ENCODE measurements around the gene ADAMTS18. TPM values are rescaled to one million over a fixed set of nuclear protein-coding genes. Genes with fewer than 3 reads are reported as not detected.

The ADAMTS18 gene
- total RNA-seq, 4 donors from 2014 or later: 0.15 to 5.6 (median 0.19) TPM; not detected in 1

DNA sequence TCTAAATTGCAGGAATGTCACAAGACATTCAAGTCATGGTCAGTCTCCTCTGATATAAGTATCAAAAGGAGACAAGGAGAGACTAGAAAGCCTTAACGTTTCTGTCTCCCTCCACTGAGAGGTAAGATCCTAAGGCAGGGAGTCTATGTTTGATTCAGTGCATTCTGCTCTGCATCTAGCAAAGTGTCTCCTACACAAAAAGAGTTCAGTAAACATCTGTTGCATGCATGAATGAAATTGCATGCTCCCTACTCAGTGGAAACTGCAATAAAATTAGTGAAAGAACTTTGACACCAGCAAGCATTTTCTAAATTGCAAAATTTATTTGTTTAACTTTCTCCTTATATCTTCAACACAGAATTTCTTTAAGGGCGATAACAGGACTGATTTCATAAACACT is 111.1 kb downstream of the ADAMTS18 start:
- TF ChIP-seq EP300 (IDR thresholded peaks at IDR 0.05) (no peak), POLR2A (IDR thresholded peaks at IDR 0.05) (no peak), POLR2AphosphoS5 (IDR thresholded peaks at IDR 0.05) (no peak)
- TF ChIP-seq, protein P1, sequence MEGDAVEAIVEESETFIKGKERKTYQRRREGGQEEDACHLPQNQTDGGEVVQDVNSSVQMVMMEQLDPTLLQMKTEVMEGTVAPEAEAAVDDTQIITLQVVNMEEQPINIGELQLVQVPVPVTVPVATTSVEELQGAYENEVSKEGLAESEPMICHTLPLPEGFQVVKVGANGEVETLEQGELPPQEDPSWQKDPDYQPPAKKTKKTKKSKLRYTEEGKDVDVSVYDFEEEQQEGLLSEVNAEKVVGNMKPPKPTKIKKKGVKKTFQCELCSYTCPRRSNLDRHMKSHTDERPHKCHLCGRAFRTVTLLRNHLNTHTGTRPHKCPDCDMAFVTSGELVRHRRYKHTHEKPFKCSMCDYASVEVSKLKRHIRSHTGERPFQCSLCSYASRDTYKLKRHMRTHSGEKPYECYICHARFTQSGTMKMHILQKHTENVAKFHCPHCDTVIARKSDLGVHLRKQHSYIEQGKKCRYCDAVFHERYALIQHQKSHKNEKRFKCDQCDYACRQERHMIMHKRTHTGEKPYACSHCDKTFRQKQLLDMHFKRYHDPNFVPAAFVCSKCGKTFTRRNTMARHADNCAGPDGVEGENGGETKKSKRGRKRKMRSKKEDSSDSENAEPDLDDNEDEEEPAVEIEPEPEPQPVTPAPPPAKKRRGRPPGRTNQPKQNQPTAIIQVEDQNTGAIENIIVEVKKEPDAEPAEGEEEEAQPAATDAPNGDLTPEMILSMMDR (IDR thresholded peaks at IDR 0.05): no peak
- no peak for ATAC-seq
- 42 to 67% methylated on average over 2 of the region's 2 CpGs for WGBS, 2 donors (ENCODE audit: low coverage in 1 of 2)
- no peaks in the 10 kb centered on the region for H3K36me3 ChIP-seq
- no peak overlapping the region for H3K4me3 ChIP-seq
- no peak overlapping the region for H3K27ac ChIP-seq
- H3K27me3 ChIP-seq: peaks cover 3% of the 10 kb centered on the region
- H3K4me1 ChIP-seq: no peaks in the 10 kb centered on the region
- no peaks in the 10 kb centered on the region for H3K9me3 ChIP-seq

DNA sequence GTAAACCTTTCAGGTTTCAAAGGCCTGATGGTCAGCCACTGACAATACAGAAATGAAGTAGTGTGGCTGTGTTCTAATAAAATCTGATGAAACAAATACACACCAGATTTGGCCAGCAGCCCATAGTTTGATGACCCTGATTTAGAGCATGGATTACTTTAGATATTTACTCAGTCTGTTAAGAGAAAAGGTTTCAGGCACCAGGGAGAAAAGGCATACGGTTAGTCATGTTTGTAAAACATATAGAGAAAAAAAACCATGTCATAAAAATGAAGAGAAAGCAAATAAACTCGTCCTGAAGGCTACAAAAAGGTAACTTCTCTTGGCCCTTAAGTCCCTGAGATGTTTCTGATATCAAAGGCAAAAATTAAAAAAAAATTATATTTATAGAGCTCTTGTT is 112.1 kb downstream of the ADAMTS18 start:
- ATAC-seq: no peak
- WGBS, 2 donors (ENCODE audit: low coverage in 1 of 2): 47 to 48% methylated on average over 2 of the region's 2 CpGs
- Histone ChIP-seq H3K27me3 (peaks cover 3% of the 10 kb centered on the region), H3K4me1 (no peaks in the 10 kb centered on the region), H3K9me3 (no peaks in the 10 kb centered on the region), H3K4me3 (no peak overlapping the region), H3K27ac (no peak overlapping the region), H3K36me3 (no peaks in the 10 kb centered on the region)
- TF ChIP-seq POLR2AphosphoS5 (IDR thresholded peaks at IDR 0.05) (no peak), EP300 (IDR thresholded peaks at IDR 0.05) (no peak), POLR2A (IDR thresholded peaks at IDR 0.05) (no peak)
- TF ChIP-seq, protein P1 (IDR thresholded peaks at IDR 0.05): no peak

DNA sequence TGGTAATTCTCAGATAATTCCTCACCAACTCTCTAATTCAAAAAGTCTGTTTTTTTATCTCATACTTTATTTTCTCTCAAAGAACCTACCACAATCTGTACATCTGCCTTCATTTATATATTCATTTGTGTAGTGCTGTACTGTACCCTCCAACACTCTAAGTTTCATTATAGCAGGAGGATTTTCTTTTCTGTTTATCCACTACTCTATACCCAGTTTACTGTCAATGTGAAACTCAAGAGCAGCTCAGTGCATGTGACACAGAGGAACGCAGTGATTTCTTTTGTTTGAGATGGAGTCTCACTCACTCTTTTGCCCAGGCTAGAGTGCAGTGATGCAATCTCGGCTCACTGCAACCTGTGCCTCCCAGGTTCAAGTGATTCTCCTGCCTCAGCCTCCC is 117.8 kb downstream of the ADAMTS18 start:
- no peak overlapping the region for H3K4me3 ChIP-seq
- no peak overlapping the region for H3K27ac ChIP-seq
- TF ChIP-seq, protein P1 (IDR thresholded peaks at IDR 0.05): no peak
- TF ChIP-seq EP300 (IDR thresholded peaks at IDR 0.05) (no peak), POLR2AphosphoS5 (IDR thresholded peaks at IDR 0.05) (no peak), POLR2A (IDR thresholded peaks at IDR 0.05) (no peak)
- WGBS, 2 donors (ENCODE audit: low coverage in 1 of 2): 80 to 82% methylated on average over 2 of the region's 2 CpGs
- no peak for ATAC-seq
- H3K27me3 ChIP-seq: peaks cover 3% of the 10 kb centered on the region
- H3K36me3 ChIP-seq: no peaks in the 10 kb centered on the region
- no peaks in the 10 kb centered on the region for H3K4me1 ChIP-seq
- H3K9me3 ChIP-seq: no peaks in the 10 kb centered on the region

DNA sequence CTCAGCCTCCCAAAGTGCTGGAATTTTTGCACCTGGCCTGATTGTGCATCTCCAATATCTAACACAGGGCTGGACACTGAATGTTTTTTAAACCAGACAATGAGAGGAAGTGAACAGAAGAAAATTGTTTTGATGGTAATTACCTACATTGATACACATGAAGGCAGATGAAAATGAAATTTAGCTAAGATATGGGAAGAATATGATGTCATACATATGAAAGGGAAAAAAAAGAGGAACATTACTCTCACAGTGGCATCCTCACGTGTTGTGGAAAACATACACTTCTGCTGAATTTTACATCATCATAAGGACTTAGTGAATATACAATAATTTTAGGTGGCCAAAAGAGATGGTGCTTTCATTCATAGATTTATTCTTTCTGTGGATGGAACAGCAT is 124.0 kb downstream of the ADAMTS18 start:
- TF ChIP-seq EP300 (IDR thresholded peaks at IDR 0.05) (no peak), POLR2AphosphoS5 (IDR thresholded peaks at IDR 0.05) (no peak), POLR2A (IDR thresholded peaks at IDR 0.05) (no peak)
- TF ChIP-seq, protein P1 (IDR thresholded peaks at IDR 0.05): no peak
- Histone ChIP-seq H3K27me3 (peaks cover 3% of the 10 kb centered on the region), H3K36me3 (no peaks in the 10 kb centered on the region), H3K9me3 (no peaks in the 10 kb centered on the region), H3K27ac (no peak overlapping the region), H3K4me3 (no peak overlapping the region), H3K4me1 (no peaks in the 10 kb centered on the region)
- WGBS, 2 donors (ENCODE audit: low coverage in 1 of 2): 47 to 54% methylated on average over 1 of the region's 1 CpG
- ATAC-seq: no peak

DNA sequence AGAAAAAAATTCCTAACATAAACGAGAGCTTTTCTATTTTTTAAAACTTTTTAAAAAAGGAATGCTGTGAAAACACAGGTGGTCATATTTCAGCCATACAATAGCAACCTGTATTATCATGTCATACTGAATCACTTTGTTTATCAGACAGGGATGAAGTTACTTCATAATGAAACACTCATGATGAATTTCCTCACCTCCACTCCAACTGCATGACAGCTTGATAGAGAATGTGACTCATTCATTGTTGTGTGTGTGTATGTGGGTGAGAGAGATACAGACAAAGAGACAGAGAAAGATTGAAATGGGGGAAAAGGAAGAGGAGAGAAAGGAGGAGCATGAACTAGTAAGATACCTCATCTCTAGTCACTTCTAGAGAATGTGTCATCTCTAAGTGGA is 126.7 kb downstream of the ADAMTS18 start:
- no peak for ATAC-seq
- TF ChIP-seq POLR2A (IDR thresholded peaks at IDR 0.05) (no peak), EP300 (IDR thresholded peaks at IDR 0.05) (no peak), POLR2AphosphoS5 (IDR thresholded peaks at IDR 0.05) (no peak)
- TF ChIP-seq, protein P1 (IDR thresholded peaks at IDR 0.05): no peak
- 0 to 8% methylated on average over 1 of the region's 1 CpG for WGBS, 2 donors (ENCODE audit: low coverage in 1 of 2)
- no peaks in the 10 kb centered on the region for H3K4me1 ChIP-seq
- no peaks in the 10 kb centered on the region for H3K36me3 ChIP-seq
- peaks cover 3% of the 10 kb centered on the region for H3K27me3 ChIP-seq
- no peak overlapping the region for H3K27ac ChIP-seq
- no peaks in the 10 kb centered on the region for H3K9me3 ChIP-seq
- H3K4me3 ChIP-seq: no peak overlapping the region
